GM12875 (cell line): Measurements from ENCODE around the gene CD72.

Experiments used
- H3K4me3 ChIP-seq: one replicate; pipeline ENCODE4 v1.5.1; 2011; ENCODE audit warnings: low read depth, low read length, control low read depth
- TF ChIP-seq, protein P1 (sequence below): IDR thresholded peaks from 2 replicates; pipeline ENCODE4 v1.5.1; 2011; ENCODE audit warnings: low read depth, mild to moderate bottlenecking, control low read depth, inconsistent platforms, low read length, moderate library complexity, borderline replicate concordance; ENCODE audit not compliant: insufficient read depth

The CD72 gene

DNA sequence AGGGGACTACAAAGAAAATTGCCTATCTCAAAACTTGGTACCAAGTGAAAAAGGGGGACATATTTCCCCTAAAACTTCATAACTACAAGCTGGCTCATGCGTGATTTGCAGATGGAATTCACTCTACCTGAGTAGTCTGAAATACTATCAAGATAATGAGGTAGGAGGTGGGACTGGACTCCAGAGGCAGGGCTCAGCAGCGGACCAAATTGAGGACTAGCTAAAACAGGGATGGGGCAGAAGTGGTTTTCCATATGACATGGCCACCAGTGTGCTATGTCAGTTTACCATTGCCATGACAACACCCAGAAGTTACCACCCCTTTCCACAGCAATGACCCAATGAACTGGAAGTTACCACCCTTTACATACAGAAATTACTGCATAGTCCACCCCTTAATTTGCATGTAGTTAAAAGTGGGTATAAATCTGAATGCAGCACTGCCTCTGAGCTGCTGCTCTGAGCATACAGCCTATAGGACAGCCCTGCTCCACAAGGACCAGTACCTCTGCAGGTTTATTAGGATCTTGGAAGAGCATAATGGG, 43.6 kb downstream of the CD72 start:
- no peak overlapping the region for H3K4me3 ChIP-seq
- TF ChIP-seq, protein P1, sequence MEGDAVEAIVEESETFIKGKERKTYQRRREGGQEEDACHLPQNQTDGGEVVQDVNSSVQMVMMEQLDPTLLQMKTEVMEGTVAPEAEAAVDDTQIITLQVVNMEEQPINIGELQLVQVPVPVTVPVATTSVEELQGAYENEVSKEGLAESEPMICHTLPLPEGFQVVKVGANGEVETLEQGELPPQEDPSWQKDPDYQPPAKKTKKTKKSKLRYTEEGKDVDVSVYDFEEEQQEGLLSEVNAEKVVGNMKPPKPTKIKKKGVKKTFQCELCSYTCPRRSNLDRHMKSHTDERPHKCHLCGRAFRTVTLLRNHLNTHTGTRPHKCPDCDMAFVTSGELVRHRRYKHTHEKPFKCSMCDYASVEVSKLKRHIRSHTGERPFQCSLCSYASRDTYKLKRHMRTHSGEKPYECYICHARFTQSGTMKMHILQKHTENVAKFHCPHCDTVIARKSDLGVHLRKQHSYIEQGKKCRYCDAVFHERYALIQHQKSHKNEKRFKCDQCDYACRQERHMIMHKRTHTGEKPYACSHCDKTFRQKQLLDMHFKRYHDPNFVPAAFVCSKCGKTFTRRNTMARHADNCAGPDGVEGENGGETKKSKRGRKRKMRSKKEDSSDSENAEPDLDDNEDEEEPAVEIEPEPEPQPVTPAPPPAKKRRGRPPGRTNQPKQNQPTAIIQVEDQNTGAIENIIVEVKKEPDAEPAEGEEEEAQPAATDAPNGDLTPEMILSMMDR, result no peak

- H3K4me3 ChIP-seq, result no peak overlapping the region
- TF ChIP-seq, protein P1, result no peak
Measured at GRCh38 chr9:35570709-35571504, 47.3 kb downstream of the CD72 start.

GRCh38 chr9:35569206-35569605, 49.0 kb downstream of the CD72 start:
- H3K4me3 ChIP-seq, result no peak overlapping the region
- TF ChIP-seq, protein P1, result no peak

DNA sequence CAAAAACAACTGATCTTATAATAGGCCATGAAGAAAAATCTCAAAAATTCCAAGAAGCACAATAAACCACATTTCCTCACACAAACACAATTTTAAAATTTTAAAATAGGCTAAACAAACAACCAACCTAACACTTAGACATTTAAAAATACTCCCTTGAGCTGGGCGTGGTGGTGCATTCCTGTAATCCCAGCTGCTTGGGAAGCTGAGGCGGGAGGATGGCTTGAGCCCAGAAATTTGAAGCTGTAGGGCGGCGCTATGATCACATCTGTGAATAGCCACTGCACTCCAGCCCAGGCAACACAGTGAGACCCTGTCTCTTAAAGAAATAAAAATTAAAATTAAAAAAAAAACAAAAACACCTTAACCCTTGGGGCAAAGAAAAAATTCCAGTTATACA, 50.0 kb downstream of the CD72 start:
- TF ChIP-seq, protein P1, result no peak
- H3K4me3 ChIP-seq, result no peak overlapping the region

DNA sequence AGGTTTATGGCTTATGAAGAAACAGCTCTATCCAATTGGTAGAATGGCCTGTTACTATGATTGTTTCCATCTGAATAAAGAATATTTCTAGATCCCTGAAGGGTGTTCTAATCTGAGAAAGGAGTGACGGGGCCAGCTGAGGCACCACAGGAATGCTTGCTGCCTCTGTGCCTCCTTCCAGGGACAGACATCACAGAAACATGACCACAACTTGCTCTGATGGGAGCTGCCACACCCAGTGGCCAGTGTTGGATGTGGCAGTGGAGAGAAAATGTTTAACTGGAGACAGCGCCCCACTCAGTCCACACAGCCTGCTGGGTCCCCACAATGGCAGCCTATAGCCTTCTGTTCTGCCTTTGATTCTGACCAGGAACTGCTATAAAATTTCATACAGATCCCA, 51.8 kb downstream of the CD72 start:
- TF ChIP-seq, protein P1, result no peak
- no peak overlapping the region for H3K4me3 ChIP-seq

DNA sequence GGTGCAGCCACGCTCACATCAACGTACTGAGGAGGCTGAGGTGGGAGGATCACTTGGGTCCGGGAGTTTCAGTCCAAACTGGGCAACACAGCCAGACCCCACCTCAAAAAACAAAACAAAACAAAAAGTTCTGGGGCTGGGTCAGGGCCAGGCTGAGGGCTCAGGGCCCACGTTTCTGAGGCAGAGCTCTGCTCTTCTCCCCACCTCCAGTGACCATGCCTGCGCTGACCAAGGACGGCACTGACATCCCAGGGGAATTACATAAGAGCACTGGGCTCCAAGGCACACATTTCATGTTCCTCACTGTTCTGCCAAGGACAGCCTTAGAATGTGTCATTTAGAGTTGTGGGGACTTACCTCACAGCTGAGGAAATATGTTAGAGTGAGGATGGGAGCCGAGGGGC, 53.6 kb downstream of the CD72 start:
- TF ChIP-seq, protein P1, result no peak
- no peak overlapping the region for H3K4me3 ChIP-seq

- H3K4me3 ChIP-seq, result no peak overlapping the region
- TF ChIP-seq, protein P1, result no peak
Measured at GRCh38 chr9:35563791-35564197, 54.4 kb downstream of the CD72 start.
